Esophagus muscularis mucosa (tissue), 4 donors: ENCODE measurements around the gene SESTD1. TPM values are rescaled to one million over a fixed set of nuclear protein-coding genes. Genes with fewer than 3 reads are reported as not detected.
"Not testable (repeated sequence)": the region's sequence is repeated elsewhere in the genome, so short reads cannot be mapped to it uniquely, and the experiment has no call there.

Source experiments
- DNase-seq: peaks from one replicate; pipeline ENCODE4 v3.0.0-alpha.2; 2017; ENCODE audit errors: extremely low spot score
- H3K27ac ChIP-seq, 4 donors: fragments of 200-600 bp; sonication (generic); replicated peaks in 1 of 4; 1 replicate in 3 of 4; 2 replicates in 1 of 4; pipeline ENCODE4 v1.5.1; 2016 to 2019; ENCODE audit warnings: mild to moderate bottlenecking in 1 of 4
- H3K27me3 ChIP-seq, 4 donors: fragments of 200-600 bp; sonication (generic); one replicate each; pipeline versions ENCODE4 v1.5.1 to v1.6.0; 2016 to 2019
- H3K36me3 ChIP-seq, 4 donors: fragments of 200-600 bp; sonication (generic); one replicate each; pipeline ENCODE4 v1.5.1; 2016 to 2019
- H3K4me1 ChIP-seq, 4 donors: fragments of 200-600 bp; sonication (generic); one replicate each; pipeline ENCODE4 v1.5.1; 2016 to 2019
- H3K4me3 ChIP-seq, 4 donors: fragments of 200-600 bp; sonication (generic); 1 replicate in 2 of 4; 2 replicates in 2 of 4; pipeline ENCODE4 v1.5.1; 2016 to 2019; ENCODE audit warnings: mild to moderate bottlenecking in 4 of 4, moderate library complexity in 1 of 4
- H3K9me3 ChIP-seq, 4 donors: fragments of 200-600 bp; sonication (generic); 1 replicate in 3 of 4; 2 replicates in 1 of 4; pipeline ENCODE4 v1.5.1; 2016 to 2019
- EP300 ChIP-seq: sonication (generic); formaldehyde crosslinking; IDR thresholded peaks from one replicate; pipeline ENCODE4 v1.6.1; 2017; ENCODE audit warnings: antibody characterized with exemption
- POLR2A ChIP-seq: fragments of 450-650 bp; IDR thresholded peaks from one replicate; pipeline ENCODE4 v1.6.1; 2017; ENCODE audit warnings: antibody characterized with exemption, moderate library complexity, mild to moderate bottlenecking, low read depth
- POLR2AphosphoS5 ChIP-seq, 2 donors: sonication (generic); formaldehyde crosslinking; IDR thresholded peaks; one replicate each; pipeline ENCODE4 v1.6.1; 2017; ENCODE audit warnings: antibody characterized with exemption in 2 of 2
- WGBS: methylation state at CpG from one replicate; pipeline ENCODE4 v1.1.5; 2018; 5-methylcytosine and 5-hydroxymethylcytosine counted together
- intact Hi-C: fragments of 100-400 bp; cut with DNase I; formaldehyde crosslinking; loops from one replicate; pipeline ENCODE4 v1.15.1; 2023
- total RNA-seq, 4 donors: library from RNA; depleted of rRNA; stranded (reverse); fragments of >200 nt; gene quantifications; one replicate each; pipeline versions ENCODE4 v1.1.0 to v1.2.1, GENCODE V29; 2016
- TF ChIP-seq, protein P1 (sequence below), 3 experiments: fragments of 200-600 bp in 2 of 3; fragments of 450-650 bp in 1 of 3; sonication (generic) in 2 of 3; IDR thresholded peaks; one replicate each; pipeline ENCODE4 v1.5.1; 2017 to 2019; ENCODE audit warnings: antibody characterized with exemption in 3 of 3, mild to moderate bottlenecking in 2 of 3, moderate library complexity in 1 of 3

SESTD1 gene
- total RNA-seq, 4 donors from 2014 or later, result 48.9 to 57.3 (median 53.3) TPM

- Histone ChIP-seq H3K27me3 (no peaks in the 10 kb centered on the region), H3K27ac (no peak overlapping the region), H3K36me3 (no peaks in the 10 kb centered on the region), H3K9me3 (peaks cover 0 to 2% (median under 1%) of the 10 kb centered on the region in 4 donors), H3K4me3 (no peak overlapping the region), H3K4me1 (peaks cover 0 to 11% (median 3%) of the 10 kb centered on the region in 4 donors)
- TF ChIP-seq POLR2AphosphoS5 (IDR thresholded peaks at IDR 0.05), result no peak
- intact Hi-C loops, result no loop called here
- DNase-seq, result no peak
- 83% methylated on average over 4 of the region's 4 CpGs for WGBS
Observed at GRCh38 chr2:179098080-179098689, 166.4 kb downstream of the SESTD1 start.

- H3K27me3 ChIP-seq, result no peaks in the 10 kb centered on the region
- peaks cover 0 to 8% (median 3%) of the 10 kb centered on the region in 4 donors for H3K9me3 ChIP-seq
- TF ChIP-seq POLR2AphosphoS5 (IDR thresholded peaks at IDR 0.05), result no peak
- TF ChIP-seq, protein P1, sequence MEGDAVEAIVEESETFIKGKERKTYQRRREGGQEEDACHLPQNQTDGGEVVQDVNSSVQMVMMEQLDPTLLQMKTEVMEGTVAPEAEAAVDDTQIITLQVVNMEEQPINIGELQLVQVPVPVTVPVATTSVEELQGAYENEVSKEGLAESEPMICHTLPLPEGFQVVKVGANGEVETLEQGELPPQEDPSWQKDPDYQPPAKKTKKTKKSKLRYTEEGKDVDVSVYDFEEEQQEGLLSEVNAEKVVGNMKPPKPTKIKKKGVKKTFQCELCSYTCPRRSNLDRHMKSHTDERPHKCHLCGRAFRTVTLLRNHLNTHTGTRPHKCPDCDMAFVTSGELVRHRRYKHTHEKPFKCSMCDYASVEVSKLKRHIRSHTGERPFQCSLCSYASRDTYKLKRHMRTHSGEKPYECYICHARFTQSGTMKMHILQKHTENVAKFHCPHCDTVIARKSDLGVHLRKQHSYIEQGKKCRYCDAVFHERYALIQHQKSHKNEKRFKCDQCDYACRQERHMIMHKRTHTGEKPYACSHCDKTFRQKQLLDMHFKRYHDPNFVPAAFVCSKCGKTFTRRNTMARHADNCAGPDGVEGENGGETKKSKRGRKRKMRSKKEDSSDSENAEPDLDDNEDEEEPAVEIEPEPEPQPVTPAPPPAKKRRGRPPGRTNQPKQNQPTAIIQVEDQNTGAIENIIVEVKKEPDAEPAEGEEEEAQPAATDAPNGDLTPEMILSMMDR (IDR thresholded peaks at IDR 0.05), result no peak
- no peak for DNase-seq
- H3K27ac ChIP-seq, result no peak overlapping the region
- peaks cover 0 to 11% (median 3%) of the 10 kb centered on the region in 4 donors for H3K4me1 ChIP-seq
- 100% methylated on average over 1 of the region's 1 CpG for WGBS
- H3K4me3 ChIP-seq, result no peak overlapping the region
- no peaks in the 10 kb centered on the region for H3K36me3 ChIP-seq
- intact Hi-C loops, result no loop called here
Observed at GRCh38 chr2:179097131-179097530, 167.5 kb downstream of the SESTD1 start.

DNA sequence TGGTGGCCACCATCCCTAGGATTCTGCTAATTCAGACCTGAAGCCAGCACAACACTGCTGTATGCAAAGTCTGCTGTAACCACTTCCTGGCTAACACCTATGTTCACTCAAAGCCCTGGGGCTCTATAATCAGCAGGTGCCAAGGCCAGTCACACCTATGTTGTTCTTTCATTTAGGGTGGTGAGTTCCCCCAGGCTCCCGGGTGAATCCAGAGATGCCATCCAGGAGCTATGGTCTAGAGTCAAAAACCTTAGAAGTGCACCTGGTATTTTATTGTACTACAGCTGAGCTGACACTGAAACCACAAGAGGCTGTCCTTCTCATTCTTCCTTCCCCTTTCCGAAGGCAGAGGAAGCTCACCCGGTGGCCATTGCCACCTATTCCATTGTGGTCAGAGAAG, 168.5 kb downstream of the SESTD1 start:
- Histone ChIP-seq H3K4me3 (no peak overlapping the region), H3K27ac (no peak overlapping the region), H3K36me3 (no peaks in the 10 kb centered on the region), H3K4me1 (peaks cover 0 to 6% (median 3%) of the 10 kb centered on the region in 4 donors), H3K9me3 (peaks cover 0 to 8% (median 3%) of the 10 kb centered on the region in 4 donors), H3K27me3 (no peaks in the 10 kb centered on the region)
- no peak for TF ChIP-seq EP300
- TF ChIP-seq POLR2AphosphoS5 (IDR thresholded peaks at IDR 0.05), result no peak
- TF ChIP-seq, protein P1 (IDR thresholded peaks at IDR 0.05), result no peak
- no peak for TF ChIP-seq POLR2A
- WGBS, result 76% methylated on average over 3 of the region's 3 CpGs
- intact Hi-C loops, result no loop called here
- no peak for DNase-seq

DNA sequence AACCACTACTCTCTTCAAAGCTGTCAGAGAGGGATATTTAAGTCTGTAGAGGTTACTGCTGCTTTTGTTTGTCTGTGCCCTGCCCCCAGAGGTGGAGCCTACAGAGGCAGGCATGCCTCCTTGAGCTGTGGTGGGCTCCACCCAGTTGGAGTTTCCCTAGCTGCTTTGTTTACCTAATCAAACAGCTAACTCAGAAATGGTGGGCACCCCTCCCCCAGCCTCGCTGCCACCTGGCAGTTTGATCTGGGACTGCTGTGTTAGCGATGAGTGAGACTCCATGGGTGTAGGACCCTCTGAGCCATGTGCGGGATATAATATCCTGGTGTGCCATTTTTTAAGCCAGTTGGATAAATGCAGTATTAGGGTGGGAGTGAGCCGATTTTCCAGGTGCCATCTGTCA, 171.7 kb downstream of the SESTD1 start:
- H3K36me3 ChIP-seq, H3K4me3 ChIP-seq, intact Hi-C loops: not testable (repeated sequence)

DNA sequence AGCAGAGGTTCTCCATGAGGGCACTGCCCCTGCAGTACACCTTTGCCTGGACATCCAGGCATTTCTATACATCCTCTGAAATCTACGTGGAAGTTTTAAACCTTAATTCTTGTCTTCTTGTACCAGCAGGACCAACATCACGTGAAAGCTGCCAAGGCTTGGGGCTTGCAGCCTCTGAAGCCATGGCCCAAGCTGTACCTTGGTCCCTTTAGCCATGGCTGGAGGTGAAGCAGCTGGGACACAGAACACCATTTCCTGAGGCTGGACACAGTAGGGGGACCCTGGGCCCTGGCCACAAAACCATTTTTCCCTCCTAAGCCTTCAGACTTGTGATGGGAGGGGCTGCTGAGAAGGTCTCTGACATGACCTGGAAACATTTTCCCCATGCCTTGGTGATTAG, 181.9 kb downstream of the SESTD1 start:
- H3K4me3 ChIP-seq, result no peak overlapping the region

More for the DNA sequence above, 171.7 kb downstream of the SESTD1 start:
- H3K9me3 ChIP-seq, H3K27me3 ChIP-seq, DNase-seq, H3K27ac ChIP-seq, H3K4me1 ChIP-seq: not testable (repeated sequence)
- WGBS, result 92% methylated on average over 4 of the region's 4 CpGs

More for the DNA sequence above, 181.9 kb downstream of the SESTD1 start:
- WGBS, result 100% methylated on average over 2 of the region's 2 CpGs
- no peak for TF ChIP-seq POLR2AphosphoS5 (IDR thresholded peaks at IDR 0.05)
- TF ChIP-seq, protein P1 (IDR thresholded peaks at IDR 0.05), result no peak
- no peak for TF ChIP-seq EP300
- no peak for TF ChIP-seq POLR2A
- Histone ChIP-seq H3K36me3 (no peaks in the 10 kb centered on the region), H3K27ac (no peak overlapping the region), H3K9me3 (peaks cover 0 to 11% (median 9%) of the 10 kb centered on the region in 4 donors), H3K4me1 (no peaks in the 10 kb centered on the region), H3K27me3 (no peaks in the 10 kb centered on the region)
- no peak for DNase-seq
- intact Hi-C loops, result no loop called here
